Sciatic nerve (tissue), 2 donors: ENCODE measurements around the gene DIAPH2. TPM values are rescaled to one million over a fixed set of nuclear protein-coding genes. Genes with fewer than 3 reads are reported as not detected.

Source experiments
- ATAC-seq: fragments of 200-7000 bp; cut with Tn5 transposase; one replicate; pipeline ENCODE4 v1.9.1; 2020; ENCODE audit warnings: mild to moderate bottlenecking, moderate library complexity
- DNase-seq: peaks from one replicate; pipeline ENCODE4 v3.0.0-alpha.2; 2020; ENCODE audit warnings: low spot score
- intact Hi-C: fragments of 100-400 bp; cut with DNase I; formaldehyde crosslinking; loops from one replicate; pipeline ENCODE4 v1.14.2; 2022
- total RNA-seq: library from RNA; stranded (reverse); fragmentation: NEBNext Ultra II Directional; extraction: Animal tissue kit (Norgen Biotek cat#: 25700); gene quantifications from one replicate; pipeline ENCODE4 v1.2.1, GENCODE V29; 2021
- donor health status: DM: no; HTN: no; CAD: no.
- donor health status: DM: no; HTN: no; CAD: no.

The DIAPH2 gene
- total RNA-seq, 1 donor from 2014 or later = 34.5 TPM

GRCh38 chrX:96907516-96908272, 223.1 kb downstream of the DIAPH2 start:
- intact Hi-C loops = no loop called here
- ATAC-seq (no peak), DNase-seq (no peak)

DNA sequence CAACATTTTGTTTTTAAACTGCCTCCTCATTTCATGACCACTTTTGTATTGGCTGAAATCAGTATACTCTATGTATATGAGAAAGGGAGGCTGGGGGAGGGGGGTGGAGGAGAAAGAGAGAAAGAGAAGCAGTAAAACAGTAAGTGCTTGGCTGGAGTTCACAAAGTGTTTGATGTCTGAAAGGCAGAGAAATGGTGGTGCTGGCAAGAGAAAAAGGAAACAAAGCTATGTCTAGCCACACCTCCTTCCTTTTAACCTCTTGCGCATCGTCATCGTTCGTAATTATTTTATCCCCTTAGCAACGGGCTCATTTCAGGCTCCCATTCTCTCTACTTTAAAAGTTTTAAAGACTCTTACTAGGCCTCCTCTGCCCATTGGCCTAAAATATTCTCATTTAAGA, 224.6 kb downstream of the DIAPH2 start:
- intact Hi-C loops = no loop called here
- ATAC-seq (no peak), DNase-seq (no peak)

DNA sequence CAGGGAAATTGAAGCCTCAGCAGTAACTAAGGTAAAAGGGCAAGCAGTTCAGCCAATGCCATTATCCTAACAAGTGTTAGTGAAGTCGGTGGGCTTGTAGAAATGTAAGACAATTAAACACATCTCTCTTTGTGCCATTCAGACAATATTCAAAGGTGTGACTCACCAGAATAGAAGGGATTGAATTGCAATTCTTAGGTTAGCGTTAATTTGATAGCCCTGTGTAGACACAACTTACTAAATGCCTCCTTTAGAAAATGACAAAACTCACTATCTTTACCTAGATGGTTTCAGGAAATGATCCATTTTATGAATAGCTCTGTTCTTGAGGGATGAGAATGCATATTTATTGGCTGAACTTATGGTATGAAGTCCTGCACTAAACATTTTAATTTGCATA, 234.2 kb downstream of the DIAPH2 start:
- intact Hi-C loops = no loop called here
- ATAC-seq = no peak

GRCh38 chrX:96919672-96920071, 235.0 kb downstream of the DIAPH2 start:
- no peak for DNase-seq
- intact Hi-C loops = no loop called here

More for the DNA sequence above, 234.2 kb downstream of the DIAPH2 start:
- DNase-seq = no peak

GRCh38 chrX:96924581-96924980, 239.9 kb downstream of the DIAPH2 start:
- ATAC-seq = no peak
- intact Hi-C loops = no loop called here
- no peak for DNase-seq

More at GRCh38 chrX:96919672-96920071, 235.0 kb downstream of the DIAPH2 start:
- ATAC-seq = no peak

- DNase-seq = no peak
- no peak for ATAC-seq
- intact Hi-C loops = no loop called here
These were observed 244.4 kb downstream of the DIAPH2 start for GRCh38 chrX:96929036-96929435.

DNA sequence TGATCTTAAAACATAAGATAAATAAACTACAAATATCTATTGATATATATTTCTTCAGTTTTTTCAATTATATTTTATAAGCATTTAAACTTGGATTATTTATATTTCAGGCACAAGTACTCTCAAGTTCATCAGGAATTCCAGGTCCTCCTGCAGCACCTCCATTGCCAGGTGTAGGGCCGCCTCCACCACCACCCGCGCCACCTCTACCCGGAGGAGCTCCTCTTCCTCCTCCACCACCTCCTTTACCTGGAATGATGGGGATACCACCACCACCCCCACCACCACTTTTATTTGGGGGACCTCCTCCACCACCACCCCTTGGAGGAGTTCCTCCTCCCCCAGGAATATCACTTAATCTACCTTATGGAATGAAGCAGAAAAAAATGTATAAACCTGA, 273.1 kb downstream of the DIAPH2 start:
- ATAC-seq (no peak), DNase-seq (no peak)
- intact Hi-C loops = no loop called here

DNA sequence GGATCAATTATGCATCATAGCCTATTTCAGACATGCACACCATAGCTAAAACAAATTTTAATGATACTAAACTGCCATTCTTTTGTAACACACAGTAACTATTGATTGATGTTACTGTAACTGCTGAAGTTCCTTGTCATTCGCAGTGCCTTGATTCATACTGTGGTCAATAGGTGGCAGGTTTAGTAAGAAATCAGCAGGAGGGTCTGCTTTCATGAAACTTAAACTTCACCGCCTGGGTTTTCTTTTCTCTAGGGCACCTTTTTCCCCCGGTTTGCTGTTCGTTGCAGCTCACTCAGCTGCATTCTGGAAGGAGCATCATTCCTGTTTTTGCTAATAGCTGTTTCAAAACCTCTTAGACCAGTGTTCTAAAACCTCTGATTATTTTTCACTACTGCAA, 287.2 kb downstream of the DIAPH2 start:
- intact Hi-C loops = no loop called here
- no peak for DNase-seq

GRCh38 chrX:96978906-96979305, 294.3 kb downstream of the DIAPH2 start:
- intact Hi-C loops = no loop called here

More for the DNA sequence above, 287.2 kb downstream of the DIAPH2 start:
- ATAC-seq = no peak

GRCh38 chrX:96979766-96980165, 295.1 kb downstream of the DIAPH2 start:
- no peak for DNase-seq
- intact Hi-C loops = no loop called here
- no peak for ATAC-seq

More at GRCh38 chrX:96978906-96979305, 294.3 kb downstream of the DIAPH2 start:
- DNase-seq (no peak), ATAC-seq (no peak)

GRCh38 chrX:96982161-96982560, 297.5 kb downstream of the DIAPH2 start:
- intact Hi-C loops = no loop called here
- no peak for DNase-seq
- ATAC-seq = no peak

DNA sequence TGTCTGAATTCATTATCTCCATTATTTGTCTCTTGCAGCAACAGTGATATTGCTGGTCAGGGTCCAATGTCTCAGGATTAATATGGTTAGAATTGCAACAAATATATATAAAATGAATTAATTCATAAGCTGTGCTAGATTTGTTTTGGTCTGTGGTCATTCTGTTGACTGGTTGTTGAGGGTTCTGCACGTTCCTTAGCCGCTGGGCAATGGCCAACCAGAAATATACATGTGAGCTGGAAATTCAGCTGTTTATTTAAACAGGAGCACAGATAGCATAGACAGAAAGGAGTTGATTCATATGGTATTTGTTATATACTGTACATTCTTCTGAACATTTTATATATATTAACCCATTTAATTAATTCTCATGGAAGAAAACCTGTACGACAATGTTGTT, 299.9 kb downstream of the DIAPH2 start:
- ATAC-seq (no peak), DNase-seq (no peak)
- intact Hi-C loops = no loop called here

DNA sequence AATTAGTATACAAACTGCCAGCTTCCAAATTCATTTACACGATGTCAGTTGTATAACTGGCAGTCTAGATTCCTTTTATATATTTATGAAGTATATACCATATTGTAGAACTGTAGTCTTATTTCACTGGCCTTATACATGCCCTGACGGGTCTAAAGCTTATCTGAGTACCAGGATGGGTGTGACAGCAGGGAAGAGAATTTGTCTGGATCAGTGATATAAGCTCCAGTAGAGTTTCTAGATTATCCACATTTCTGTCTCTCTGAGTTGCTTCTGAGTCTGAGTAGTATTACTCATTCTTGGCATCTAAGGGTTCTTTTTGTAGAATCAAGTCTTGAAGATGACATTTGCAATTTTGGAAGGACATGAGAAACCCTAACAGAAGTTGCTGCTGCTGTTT, 300.4 kb downstream of the DIAPH2 start:
- ATAC-seq = no peak
- intact Hi-C loops = no loop called here
- DNase-seq = no peak

- intact Hi-C loops = no loop called here
- DNase-seq = no peak
These were observed 302.6 kb downstream of the DIAPH2 start for GRCh38 chrX:96987228-96987627.

GRCh38 chrX:96989830-96990571, 305.4 kb downstream of the DIAPH2 start:
- intact Hi-C loops = no loop called here
- DNase-seq = no peak
- ATAC-seq = no peak

More at GRCh38 chrX:96987228-96987627, 302.6 kb downstream of the DIAPH2 start:
- ATAC-seq = no peak

DNA sequence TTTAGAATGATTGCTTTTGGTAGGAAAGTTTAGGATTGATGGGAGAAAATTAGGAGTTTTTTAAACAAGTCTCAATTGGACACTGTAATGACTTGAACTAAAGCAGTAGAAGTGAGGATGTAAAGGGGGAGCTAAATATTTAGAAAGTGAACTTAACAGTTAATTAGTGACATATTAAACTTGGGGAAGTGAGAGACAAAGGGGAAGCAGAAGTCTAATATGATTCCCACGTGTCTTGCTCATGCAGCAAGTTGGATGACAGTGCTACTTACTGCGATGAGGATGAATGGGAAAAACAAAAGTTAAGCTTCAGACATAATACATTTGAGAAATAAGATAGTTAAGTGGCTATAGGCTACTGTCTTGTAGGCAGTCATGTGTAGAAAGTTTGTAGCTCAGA, 309.5 kb downstream of the DIAPH2 start:
- DNase-seq (no peak), ATAC-seq (no peak)
- intact Hi-C loops = no loop called here

DNA sequence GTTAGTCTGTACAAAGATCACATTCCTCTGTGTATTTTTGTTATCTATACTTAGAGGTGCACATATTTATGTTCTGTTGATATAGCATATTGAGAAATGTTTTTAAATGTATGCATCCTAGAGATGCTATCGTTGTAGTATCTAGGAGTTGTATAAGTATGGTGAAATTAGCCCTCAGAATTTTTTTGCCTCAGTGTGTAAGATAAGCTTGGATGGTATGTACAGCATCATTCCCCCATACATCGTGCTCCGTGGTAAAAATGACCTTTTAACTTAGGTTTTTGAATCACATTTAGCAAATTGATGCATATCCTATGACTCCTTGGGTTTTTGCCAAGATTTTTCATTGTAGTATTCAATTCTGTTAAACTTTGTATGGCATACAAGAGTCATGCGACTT, 312.6 kb downstream of the DIAPH2 start:
- intact Hi-C loops = no loop called here
- ATAC-seq (no peak), DNase-seq (no peak)

- DNase-seq (no peak), ATAC-seq (no peak)
- intact Hi-C loops = no loop called here
These were observed 316.2 kb downstream of the DIAPH2 start for GRCh38 chrX:97000682-97001368.

DNA sequence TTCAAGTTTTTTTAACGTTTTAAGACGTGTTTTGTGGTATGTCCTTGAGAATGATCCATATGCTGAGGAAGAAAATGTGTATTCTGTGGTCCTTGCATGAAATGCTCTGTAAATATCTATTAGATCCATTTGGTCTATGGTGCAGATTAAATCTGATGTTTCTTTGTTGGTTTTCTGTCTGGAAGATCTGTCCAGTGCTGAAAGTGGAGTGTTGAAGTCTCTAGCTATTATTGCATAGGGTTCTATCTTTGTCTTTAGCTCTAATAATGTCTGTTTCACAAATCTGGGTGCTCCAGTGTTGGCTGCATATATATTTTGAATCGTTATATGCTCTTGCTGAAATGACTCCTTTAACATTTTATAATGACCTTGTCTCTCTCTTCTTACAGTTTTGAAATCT, 321.5 kb downstream of the DIAPH2 start:
- ATAC-seq (no peak), DNase-seq (no peak)
- intact Hi-C loops = no loop called here

DNA sequence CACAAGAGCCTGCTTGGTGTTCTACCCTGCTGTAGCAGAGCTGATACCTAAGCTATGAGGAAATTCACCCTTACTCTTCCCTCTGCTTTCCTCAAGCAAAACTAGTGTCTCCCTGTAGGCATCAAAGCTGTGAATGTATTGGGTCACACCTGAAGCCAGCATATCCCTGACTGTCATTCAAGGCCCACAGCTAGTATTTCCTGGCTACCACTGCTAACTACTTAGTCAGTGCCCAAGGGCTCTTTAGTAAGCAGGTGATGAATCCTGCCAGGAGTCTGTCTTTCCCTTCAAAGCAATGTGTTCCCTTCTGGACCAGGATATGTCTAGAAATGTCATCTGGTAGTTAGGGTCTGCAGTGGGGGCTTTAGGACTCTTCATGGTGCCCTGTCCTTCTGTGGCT, 324.7 kb downstream of the DIAPH2 start:
- intact Hi-C loops = no loop called here
- DNase-seq = no peak
- ATAC-seq = no peak
